HG03066 (cell line): Measurements from ENCODE around the gene DNAJB2.
A peak's percentile ranks its signal among the peaks of the same experiment; 100 is the strongest.
"Not testable (repeated sequence)": the region's sequence is repeated elsewhere in the genome, so short reads cannot be mapped to it uniquely, and the experiment has no call there.

Experiments
- ATAC-seq: cut with Tn5 transposase; IDR thresholded peaks from one replicate; pipeline ENCODE4 v1.9.1; 2021; ENCODE audit warnings: low read depth; ENCODE audit not compliant: unreplicated experiment

DNAJB2 gene

DNA sequence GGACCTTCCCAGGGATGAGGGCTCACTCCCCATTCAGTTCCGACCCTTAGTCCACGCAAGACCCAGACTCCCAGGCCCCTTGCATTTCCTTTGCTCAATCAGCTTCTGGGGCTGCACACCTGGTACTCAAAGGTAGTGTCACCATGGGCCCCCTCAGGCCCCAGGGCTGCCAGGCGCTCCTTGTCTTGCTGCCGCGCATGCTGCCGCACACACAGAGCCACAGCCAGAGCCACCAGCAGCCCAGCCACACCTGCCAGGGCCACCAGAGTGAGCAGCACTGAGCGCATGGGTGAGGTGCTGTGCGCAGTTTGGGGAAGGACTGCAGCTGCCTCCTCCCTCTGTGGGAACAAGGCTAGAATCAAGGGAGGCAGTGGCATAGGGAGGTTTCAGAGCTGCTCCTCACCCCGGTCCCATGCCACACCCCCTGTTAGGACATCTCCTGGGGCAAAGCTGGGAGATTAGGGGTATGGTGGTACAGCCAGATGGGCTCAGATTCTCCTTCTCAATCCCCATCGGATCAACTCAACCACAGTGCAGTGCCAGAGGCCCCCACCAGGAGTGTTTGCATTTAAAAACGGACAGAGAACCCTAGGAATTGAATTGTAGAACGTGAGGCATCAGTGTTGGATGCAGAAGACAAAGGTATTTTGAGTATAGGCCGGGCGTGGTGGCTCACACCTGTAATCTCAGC, 18.7 kb downstream of the DNAJB2 start:
- no peak for ATAC-seq

DNA sequence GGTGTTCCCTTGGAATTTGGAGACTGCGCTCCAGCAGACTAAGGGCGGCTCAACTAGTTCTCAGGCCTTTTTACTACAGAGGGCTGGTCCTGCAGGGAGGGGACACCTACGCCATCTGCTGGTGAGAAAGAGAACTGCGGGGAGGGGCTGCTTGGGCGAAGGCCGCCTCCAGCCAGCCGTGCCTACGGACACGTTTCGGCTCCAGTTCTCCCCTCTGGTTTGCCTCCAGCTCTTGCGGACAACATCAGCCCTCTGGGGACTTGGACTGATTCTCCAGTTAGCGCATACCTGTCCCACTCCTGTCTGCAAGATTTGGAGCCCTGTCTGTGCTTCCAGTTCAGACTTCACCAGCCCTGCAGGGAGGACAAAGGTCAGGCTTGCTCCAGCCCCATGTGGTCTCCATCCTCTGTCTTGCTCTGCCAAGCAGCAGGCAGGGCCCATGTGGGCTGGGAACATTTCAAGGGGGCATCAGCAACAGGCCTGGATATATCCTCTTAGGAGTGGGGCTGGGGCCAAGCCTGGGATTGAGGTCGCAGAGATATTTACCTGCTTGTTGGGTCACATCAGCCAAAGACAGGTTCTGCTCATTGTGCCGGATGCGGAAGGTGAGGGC, 19.7 kb downstream of the DNAJB2 start:
- peak; percentile 55 for ATAC-seq

DNA sequence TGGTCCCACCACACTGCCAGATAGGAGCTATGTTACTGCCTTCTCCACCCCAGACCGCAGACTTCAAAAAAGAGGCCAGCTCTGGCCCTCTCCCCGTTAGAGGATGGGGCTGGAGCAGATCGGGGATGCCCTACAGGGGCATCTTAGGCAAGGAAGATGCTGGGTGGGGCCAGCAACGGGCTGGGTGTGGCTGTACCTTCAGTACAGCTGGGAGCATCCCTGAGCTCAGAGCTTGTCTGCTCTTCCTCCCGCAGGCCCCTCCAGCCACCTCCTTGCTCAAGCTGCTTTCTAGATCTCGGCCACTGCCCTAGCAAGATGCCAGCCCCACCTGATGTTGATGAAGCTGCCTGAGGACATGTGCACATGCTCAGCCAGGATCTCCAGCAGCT, 20.2 kb downstream of the DNAJB2 start:
- ATAC-seq: no peak

- no peak for ATAC-seq
These were observed 20.9 kb downstream of the DNAJB2 start for GRCh38 chr2:219300022-219300421.

GRCh38 chr2:219302412-219302968, 23.3 kb downstream of the DNAJB2 start:
- no peak for ATAC-seq

- no peak for ATAC-seq
These were observed 25.1 kb downstream of the DNAJB2 start for GRCh38 chr2:219304223-219304622.

DNA sequence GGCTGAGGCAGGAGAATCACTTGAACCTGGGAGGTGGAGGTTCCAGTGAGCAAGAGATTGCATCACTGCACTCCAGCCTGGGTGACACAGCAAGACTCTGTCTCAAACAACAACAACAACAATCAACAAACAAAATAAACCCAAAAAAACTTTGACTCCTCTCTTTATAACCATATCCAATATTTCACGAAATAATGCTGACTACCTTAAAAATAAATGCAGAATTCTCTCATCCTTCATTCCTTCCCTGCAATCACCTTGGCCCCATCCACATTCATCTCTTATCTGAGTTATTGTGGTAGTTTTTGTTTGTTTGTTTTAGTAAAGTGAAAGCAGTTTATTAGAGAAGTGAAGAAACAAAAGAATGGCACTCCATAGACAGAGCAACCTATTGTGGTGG, 26.9 kb downstream of the DNAJB2 start:
- no peak for ATAC-seq

DNA sequence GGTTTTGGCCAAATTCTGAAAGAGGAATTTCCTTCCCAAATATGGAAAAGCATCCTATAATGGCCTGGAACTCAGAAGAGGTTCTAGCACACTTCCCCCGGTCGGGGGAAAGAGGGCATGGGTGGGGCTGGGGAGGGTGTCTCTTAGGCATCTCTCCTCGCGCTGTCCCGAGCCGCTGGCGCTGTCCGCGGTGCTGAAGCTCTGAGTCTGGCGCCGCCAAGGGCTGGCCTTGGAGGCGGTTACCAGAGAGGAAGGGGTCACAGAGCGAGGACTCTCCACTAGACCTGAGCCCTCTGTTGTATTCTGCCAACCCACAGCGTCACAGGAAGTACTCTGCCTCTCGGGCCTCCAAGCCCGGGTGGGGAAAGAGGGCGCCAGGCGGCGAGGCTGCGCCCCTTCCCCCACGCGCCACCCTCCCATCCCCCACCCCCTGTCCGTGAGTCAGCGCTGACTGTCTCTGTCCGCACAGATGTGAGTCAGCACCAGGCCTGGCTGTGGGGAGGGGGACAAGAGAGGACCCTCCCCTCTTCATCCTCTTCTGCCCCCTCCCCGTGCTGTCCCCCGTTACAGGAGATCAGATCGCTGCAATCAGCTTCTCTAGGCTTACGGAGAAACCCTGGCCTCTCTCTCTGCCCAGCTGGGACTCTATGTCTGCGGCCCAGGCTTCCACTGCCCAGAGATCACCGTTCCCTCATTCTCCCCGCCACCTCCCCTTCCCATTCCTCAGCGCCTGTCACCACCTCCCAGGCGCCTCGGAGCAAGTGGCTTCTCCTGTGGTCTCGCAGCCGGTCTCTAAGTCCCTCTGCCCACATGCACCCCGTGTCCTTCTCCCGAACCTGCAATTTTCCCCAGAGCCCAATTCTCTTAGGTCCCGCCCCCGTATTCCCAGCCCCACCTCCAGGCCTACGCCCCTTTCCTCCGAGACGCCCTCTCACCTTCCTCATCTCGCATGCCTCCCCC, 29.3 kb downstream of the DNAJB2 start:
- ATAC-seq: no peak

DNA sequence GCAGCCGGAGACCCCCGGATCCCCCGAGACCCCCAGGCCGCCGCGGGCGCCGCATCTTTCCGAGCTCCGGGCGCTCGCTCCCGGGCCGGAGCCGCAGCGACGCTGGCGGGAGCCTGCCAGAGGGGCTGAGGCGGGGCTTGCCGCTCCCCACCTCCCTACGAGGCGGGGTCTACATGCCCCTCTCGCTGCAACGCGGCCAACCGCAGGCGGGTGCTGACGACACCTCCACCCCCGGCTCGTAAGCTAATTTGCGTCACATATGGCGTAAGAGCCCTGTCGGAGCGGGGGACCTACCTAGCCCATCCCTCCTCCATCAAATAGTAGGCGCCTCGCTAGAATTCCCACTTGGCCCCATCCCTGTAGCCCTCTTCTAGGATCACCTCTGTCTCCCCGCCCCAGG, 30.1 kb downstream of the DNAJB2 start, which contains the start of gene PTPRN:
PTPRN (minus strand) TSS at position 124 of the 400 bp plus-strand sequence; CDS start at position 55, 69 bp downstream.
- ATAC-seq: no peak

- ATAC-seq: not testable (repeated sequence)
These were observed 33.6 kb downstream of the DNAJB2 start for GRCh38 chr2:219312683-219313263.

DNA sequence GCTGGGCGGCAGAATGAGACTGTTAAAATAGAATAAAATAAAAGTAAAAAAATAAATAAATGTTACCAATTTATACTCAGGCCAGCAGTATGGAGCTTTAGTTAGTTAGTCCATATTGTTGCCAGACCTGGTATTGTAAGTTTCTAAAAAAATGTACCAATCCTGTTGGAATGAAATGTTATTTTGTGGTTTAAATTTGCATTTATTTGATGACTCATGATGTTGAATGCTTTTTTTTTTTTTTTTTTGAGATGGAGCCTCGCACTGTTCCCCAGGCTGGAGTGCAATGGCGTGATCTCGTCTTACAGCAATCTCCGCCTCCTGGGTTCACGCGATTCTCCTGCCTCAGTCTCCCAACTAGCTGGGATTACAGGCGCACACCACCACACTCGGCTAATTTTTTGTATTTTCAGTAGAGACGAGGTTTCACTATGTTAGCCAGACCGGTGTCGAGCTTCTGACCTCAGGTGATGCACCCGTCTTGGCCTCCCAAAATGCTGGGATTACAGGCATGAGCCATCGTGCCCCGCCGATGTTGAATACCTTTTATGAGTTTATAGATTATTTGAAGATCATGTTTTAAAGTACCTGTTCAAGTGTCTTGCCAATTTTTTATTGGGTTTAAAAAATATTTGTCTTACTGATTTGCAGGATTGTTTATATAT, 35.8 kb downstream of the DNAJB2 start:
- ATAC-seq: no peak

DNA sequence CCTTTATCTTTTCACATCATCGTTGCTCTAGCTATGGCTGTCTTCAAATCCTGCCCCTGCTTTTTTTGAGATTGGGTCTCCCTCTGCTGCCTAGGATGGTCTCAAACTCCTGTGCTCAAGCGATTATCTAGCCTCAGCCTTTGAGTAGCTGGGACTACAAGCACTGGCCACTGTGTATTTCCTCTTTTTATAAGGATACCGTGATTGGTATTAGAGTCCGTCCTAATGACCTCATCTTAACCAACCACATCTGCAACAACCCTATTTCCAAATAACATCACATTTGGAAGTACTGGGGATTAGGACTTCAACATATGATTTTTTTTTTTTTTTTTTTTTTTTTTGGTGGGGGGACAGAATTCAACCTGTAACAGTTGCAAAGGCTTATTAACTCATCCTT, 44.3 kb downstream of the DNAJB2 start:
- no peak for ATAC-seq

GRCh38 chr2:219325136-219325535, 46.0 kb downstream of the DNAJB2 start:
- no peak for ATAC-seq

GRCh38 chr2:219325657-219326315, 46.6 kb downstream of the DNAJB2 start:
- no peak for ATAC-seq

DNA sequence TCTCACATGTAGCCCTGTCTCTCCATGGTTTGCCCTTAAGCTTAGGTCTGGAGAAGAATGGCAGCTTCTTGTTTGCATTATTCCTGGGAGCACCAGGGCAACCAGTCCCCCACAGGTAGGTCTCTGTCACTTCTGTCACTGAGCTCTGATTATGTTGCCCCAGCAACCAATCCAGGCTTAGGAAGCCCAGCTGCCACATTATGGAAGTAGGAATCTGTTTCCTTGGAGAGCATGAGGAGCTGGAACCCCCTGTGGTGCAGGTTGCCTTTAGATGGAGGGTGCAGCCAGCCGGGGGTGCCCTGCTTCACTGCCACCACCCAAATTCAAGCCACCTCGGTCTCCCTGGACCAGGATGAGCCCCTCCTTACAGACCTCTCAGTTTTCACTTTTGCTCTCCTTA, 48.6 kb downstream of the DNAJB2 start:
- ATAC-seq: no peak

DNA sequence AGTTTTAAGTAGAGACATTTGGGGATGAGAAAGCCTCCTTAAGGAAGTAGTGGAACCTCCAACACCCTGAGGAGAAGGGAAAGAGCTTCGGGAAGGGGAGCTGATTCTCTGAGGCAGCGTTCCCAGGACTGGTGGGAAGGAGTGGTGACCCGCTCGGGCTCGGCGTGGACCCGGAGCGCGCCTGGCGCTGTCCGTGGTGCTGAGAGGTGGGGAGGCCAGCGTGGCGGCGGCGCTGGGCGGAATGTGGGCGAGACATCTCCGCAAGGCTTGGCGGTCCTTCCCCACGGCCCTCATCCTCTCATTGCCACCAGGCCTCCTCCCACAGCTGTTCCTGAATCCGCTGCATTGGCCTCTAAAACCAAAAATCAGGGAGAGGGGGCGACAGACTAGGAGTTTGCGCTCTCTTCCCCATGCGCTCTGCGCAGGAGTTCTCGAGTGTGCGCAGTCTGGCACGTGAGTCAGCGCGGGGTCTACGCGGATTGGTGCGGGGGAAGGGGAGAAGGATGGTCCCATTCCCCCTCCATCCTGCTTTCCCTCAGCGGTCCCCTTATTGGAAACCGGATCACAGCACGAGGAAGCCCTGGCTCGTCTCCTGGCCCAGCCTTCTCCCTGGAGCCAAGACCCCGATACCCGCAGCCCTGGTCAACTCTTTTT, 52.5 kb downstream of the DNAJB2 start:
- ATAC-seq: no peak

- no peak for ATAC-seq
These were observed 53.4 kb downstream of the DNAJB2 start, which contains the start of gene RESP18 for GRCh38 chr2:219332542-219332941. RESP18 (minus strand) TSS chr2:219332744.

- ATAC-seq: no peak
These were observed 54.9 kb downstream of the DNAJB2 start for GRCh38 chr2:219334076-219334475.

DNA sequence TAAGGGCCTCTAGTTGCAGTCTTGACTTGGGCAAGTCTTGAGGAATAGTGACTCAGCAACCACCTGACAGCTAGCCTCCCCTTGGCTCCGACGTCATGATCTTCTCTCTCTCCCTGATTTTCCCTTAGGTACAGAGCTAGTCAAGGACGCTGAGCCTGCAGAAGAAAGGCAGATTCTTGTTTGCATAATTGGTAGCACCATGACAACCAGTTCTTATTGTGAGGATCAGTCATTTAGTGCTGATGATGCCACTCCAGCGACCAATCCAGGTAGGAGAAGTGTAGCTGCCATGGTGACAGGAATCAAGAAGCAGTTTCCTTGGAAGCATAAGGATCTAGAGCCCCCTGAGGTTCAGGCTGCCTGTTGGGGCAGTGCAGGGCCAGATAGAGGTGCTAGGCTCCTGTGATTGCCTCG, 56.2 kb downstream of the DNAJB2 start:
- no peak for ATAC-seq
